Cardiac muscle cell (in vitro differentiated cells and primary cell): ENCODE measurements around the gene SERP2. TPM values are rescaled to one million over a fixed set of nuclear protein-coding genes. Genes with fewer than 3 reads are reported as not detected.

Experiments used
- DNase-seq, 2 donors: peaks; one replicate each; pipeline versions ENCODE4 v3.0.0 to v3.0.0-alpha.2; 2010 to 2017; ENCODE audit warnings: low read depth in 1 of 2, low spot score in 1 of 2
- H3K27ac ChIP-seq: fragments of 200-600 bp; sonication (generic); 2 replicates; pipeline ENCODE4 v1.5.1; 2016
- H3K27me3 ChIP-seq: fragments of 200-600 bp; sonication (generic); 2 replicates; pipeline ENCODE4 v1.6.0; 2016; ENCODE audit warnings: control low read depth
- H3K36me3 ChIP-seq: fragments of 200-600 bp; sonication (generic); 2 replicates; pipeline ENCODE4 v1.5.1; 2016; ENCODE audit warnings: control low read depth
- H3K4me1 ChIP-seq: fragments of 200-600 bp; sonication (generic); 2 replicates; pipeline ENCODE4 v1.8.1; 2017; ENCODE audit warnings: low read depth, mild to moderate bottlenecking, mixed run types
- H3K4me3 ChIP-seq: fragments of 200-600 bp; sonication (generic); 2 replicates; pipeline ENCODE4 v1.5.1; 2016; ENCODE audit warnings: mild to moderate bottlenecking
- H3K9me3 ChIP-seq: fragments of 200-600 bp; sonication (generic); 2 replicates; pipeline ENCODE4 v1.5.1; 2017; ENCODE audit warnings: low read depth, mild to moderate bottlenecking, control low read depth
- polyA plus RNA-seq: library from polyadenylated mRNA; unstranded; fragments of >200 nt; fragmentation: Nextera tagmentation; extraction: Ambion mirVana; gene quantifications from 2 replicates; pipeline ENCODE4 v1.2.1, GENCODE V29; 2016
- total RNA-seq: library from RNA; depleted of rRNA; stranded (reverse); fragments of >200 nt; gene quantifications from 2 replicates; pipeline ENCODE4 v1.2.3, GENCODE V29; 2016
- TF ChIP-seq, protein P1 (sequence below): IDR thresholded peaks from 2 replicates; pipeline ENCODE4 v1.5.1; 2012; ENCODE audit warnings: low read depth, mild to moderate bottlenecking, low read length

SERP2 gene
- total and polyA plus RNA-seq, 2 experiments from 2014 or later: 3.5 to 9.0 TPM

DNA sequence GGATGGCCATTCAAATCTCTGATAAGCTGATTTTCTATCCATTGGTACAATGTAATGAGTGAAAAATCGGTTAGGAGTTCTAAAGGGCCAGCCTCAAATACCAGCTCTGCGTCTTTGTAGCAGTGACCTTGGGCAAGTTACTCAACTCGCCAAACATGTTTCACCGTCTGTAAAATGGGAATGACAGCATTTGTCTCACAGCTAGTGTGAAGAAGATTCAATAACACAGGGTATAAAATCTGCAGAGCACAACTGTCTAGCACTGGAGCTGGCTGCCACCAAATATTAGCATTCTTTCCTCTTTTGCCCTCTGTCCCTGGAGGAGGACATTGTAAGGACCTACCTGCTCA is 22.1 kb upstream of the SERP2 start:
- H3K27me3 ChIP-seq: no peaks in the 10 kb centered on the region
- H3K4me1 ChIP-seq: peaks cover 25% of the 10 kb centered on the region
- no peak for DNase-seq
- H3K9me3 ChIP-seq: no peaks in the 10 kb centered on the region
- no peak overlapping the region for H3K4me3 ChIP-seq
- TF ChIP-seq, protein P1, sequence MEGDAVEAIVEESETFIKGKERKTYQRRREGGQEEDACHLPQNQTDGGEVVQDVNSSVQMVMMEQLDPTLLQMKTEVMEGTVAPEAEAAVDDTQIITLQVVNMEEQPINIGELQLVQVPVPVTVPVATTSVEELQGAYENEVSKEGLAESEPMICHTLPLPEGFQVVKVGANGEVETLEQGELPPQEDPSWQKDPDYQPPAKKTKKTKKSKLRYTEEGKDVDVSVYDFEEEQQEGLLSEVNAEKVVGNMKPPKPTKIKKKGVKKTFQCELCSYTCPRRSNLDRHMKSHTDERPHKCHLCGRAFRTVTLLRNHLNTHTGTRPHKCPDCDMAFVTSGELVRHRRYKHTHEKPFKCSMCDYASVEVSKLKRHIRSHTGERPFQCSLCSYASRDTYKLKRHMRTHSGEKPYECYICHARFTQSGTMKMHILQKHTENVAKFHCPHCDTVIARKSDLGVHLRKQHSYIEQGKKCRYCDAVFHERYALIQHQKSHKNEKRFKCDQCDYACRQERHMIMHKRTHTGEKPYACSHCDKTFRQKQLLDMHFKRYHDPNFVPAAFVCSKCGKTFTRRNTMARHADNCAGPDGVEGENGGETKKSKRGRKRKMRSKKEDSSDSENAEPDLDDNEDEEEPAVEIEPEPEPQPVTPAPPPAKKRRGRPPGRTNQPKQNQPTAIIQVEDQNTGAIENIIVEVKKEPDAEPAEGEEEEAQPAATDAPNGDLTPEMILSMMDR: no peak
- H3K36me3 ChIP-seq: no peaks in the 10 kb centered on the region
- peak overlapping the region; percentile 28 for H3K27ac ChIP-seq

DNA sequence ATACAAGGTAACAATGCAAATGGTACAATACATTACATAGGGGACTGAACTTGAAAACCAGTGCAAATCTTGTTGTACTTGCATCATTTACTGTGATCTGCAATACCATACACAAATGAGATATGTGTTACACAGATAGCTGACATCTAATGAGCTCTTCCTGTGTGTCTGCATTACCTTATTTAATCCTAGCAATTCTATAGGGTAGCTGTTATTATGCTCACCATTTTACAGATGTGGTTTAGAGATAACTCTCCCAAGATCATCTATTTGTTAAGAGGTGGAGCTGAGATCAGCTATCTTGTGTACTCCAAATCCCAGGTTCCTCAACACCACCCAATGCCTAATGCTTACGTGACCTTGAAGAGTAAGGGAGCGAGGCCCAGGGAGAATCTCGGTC is 21.4 kb upstream of the SERP2 start:
- Histone ChIP-seq H3K27ac (no peak overlapping the region), H3K9me3 (no peaks in the 10 kb centered on the region), H3K36me3 (no peaks in the 10 kb centered on the region), H3K4me1 (peaks cover 25% of the 10 kb centered on the region), H3K27me3 (no peaks in the 10 kb centered on the region), H3K4me3 (no peak overlapping the region)
- TF ChIP-seq, protein P1: no peak
- DNase-seq: no peak

DNA sequence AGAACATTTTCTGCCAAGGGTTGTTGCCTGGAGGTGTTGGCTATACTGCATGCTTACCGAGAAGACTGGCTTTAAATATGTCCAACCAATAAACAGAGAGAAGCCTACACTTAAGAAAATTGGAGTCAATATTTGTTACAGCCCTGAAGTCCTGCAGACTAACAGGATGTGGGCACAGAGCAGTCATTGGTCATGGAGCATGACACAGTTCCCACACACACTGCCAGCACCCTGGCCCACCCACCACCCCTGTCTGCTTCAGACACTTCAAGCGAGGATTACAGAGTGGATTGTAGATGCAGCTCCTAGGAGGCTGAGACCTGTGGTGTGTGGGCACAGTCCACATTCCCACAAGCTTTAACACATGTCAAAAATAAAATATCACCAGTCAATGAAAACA is 21.0 kb upstream of the SERP2 start:
- H3K4me3 ChIP-seq: no peak overlapping the region
- DNase-seq: no peak
- H3K27ac ChIP-seq: no peak overlapping the region
- peaks cover 25% of the 10 kb centered on the region for H3K4me1 ChIP-seq
- TF ChIP-seq, protein P1: no peak
- no peaks in the 10 kb centered on the region for H3K27me3 ChIP-seq
- no peaks in the 10 kb centered on the region for H3K9me3 ChIP-seq
- no peaks in the 10 kb centered on the region for H3K36me3 ChIP-seq

DNA sequence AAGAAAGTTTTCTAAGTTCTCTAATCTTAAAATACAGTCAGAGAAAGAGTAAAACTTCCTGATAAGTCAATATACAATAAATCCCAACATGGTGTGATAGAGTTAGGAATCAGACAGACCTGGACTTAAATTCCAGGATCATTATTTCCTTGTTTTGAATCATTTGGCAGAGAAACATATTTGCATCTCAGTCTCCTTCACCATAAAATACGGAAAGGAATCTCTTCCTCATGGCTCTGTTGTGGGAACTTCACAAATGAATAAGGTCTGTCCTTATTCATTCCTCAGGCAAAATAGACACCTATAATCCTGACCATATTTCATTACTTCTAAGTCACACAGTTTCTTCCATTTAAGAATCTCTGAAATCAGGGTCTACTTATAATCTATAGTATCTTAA is 19.3 kb upstream of the SERP2 start:
- TF ChIP-seq, protein P1: no peak
- Histone ChIP-seq H3K27me3 (no peaks in the 10 kb centered on the region), H3K36me3 (no peaks in the 10 kb centered on the region), H3K9me3 (no peaks in the 10 kb centered on the region), H3K4me1 (peaks cover 21% of the 10 kb centered on the region), H3K27ac (no peak overlapping the region), H3K4me3 (no peak overlapping the region)
- DNase-seq: no peak

DNA sequence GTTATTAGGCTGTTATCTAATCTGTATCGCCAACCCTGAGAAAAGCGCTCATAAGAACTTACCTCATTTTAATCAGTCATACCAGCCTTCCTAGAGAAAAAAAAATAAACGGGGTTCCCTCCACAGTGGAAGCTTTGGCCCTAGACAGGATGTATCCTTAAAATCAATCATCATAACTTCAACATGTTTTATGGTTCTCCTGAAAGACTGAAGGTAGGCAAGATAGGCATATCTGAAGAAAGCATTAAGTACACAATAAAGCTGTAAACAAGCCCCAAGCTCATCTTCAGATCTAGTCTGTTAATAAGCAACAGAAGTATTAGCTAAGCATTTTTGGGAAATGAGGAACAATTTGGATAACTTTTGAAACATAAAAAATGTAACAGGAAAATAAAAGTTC is 18.7 kb upstream of the SERP2 start:
- Histone ChIP-seq H3K9me3 (no peaks in the 10 kb centered on the region), H3K4me3 (no peak overlapping the region), H3K27ac (no peak overlapping the region), H3K4me1 (peaks cover 24% of the 10 kb centered on the region), H3K27me3 (no peaks in the 10 kb centered on the region), H3K36me3 (no peaks in the 10 kb centered on the region)
- no peak for DNase-seq
- TF ChIP-seq, protein P1: no peak

DNA sequence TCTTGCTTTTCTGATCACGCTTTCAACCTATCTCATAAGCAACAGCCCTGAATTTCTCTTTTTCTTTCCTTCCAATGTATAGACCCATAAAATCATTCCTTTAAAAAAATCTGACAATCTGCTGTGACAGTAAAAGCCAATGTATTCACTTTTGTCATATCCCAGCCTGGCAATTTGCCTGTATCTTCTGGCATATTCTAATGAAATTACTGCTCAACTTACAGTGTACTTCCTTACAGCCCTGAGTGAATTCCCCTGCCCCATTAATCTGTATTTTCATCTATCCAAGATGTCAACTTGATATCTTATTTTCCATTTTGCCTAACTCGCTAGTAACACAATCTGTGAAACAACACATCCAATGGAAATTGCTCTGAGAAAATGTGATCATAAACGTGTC is 18.0 kb upstream of the SERP2 start:
- no peak overlapping the region for H3K27ac ChIP-seq
- H3K27me3 ChIP-seq: no peaks in the 10 kb centered on the region
- TF ChIP-seq, protein P1: no peak
- no peaks in the 10 kb centered on the region for H3K9me3 ChIP-seq
- H3K4me3 ChIP-seq: no peak overlapping the region
- DNase-seq: no peak
- H3K4me1 ChIP-seq: peaks cover 24% of the 10 kb centered on the region
- H3K36me3 ChIP-seq: no peaks in the 10 kb centered on the region
